Measurements from ENCODE around the gene C19orf38. TPM values are rescaled to one million over a fixed set of nuclear protein-coding genes. Genes with fewer than 3 reads are reported as not detected.
"Not testable (repeated sequence)": the region's sequence is repeated elsewhere in the genome, so short reads cannot be mapped to it uniquely, and the experiment has no call there.

C19orf38 gene
- total and polyA plus RNA-seq, 2 experiments from 2014 or later, result 0.45 TPM; not detected in 1

- H3K36me3 ChIP-seq (ENCODE audit: insufficient read depth), result 0 out of 2 replicates have a peak, but pooled peaks cover 3% of the 10 kb centered on the region
- peak overlapping the region; percentile 48; the same call in 1 of the 2 replicates for H2AFZ ChIP-seq
- peaks cover 40% of the 10 kb centered on the region for H3K9me3 Mint-ChIP-seq
- H3K27me3 Mint-ChIP-seq (ENCODE audit: insufficient read depth, low read depth, poor library complexity), result peaks cover 20% of the 10 kb centered on the region
- ATAC-seq (peak; percentile 3), DNase-seq (ENCODE audit: low spot score) (peak; percentile 83)
- H3K4me1 Mint-ChIP-seq, result no peaks in the 10 kb centered on the region
- TF ChIP-seq, protein P1, sequence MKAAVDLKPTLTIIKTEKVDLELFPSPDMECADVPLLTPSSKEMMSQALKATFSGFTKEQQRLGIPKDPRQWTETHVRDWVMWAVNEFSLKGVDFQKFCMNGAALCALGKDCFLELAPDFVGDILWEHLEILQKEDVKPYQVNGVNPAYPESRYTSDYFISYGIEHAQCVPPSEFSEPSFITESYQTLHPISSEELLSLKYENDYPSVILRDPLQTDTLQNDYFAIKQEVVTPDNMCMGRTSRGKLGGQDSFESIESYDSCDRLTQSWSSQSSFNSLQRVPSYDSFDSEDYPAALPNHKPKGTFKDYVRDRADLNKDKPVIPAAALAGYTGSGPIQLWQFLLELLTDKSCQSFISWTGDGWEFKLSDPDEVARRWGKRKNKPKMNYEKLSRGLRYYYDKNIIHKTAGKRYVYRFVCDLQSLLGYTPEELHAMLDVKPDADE (IDR thresholded peaks at IDR 0.05), result no peak
- TF ChIP-seq CREB1 (CRISPR knock-in tag; IDR thresholded peaks at IDR 0.05; ENCODE audit: low read depth), result peak; percentile 62; the same call in 1 of the 2 replicates
- H3K27ac Mint-ChIP-seq, result peak overlapping the region; percentile 100
- peaks cover 6% of the 10 kb centered on the region for H3K9me2 ChIP-seq (ENCODE audit: insufficient read depth)
- peak overlapping the region; percentile 98 for H3K27ac ChIP-seq (ENCODE audit: low read depth)
- peaks cover 6% of the 10 kb centered on the region; the same call in 1 of the 2 replicates for H3F3A ChIP-seq (replicated peaks; ENCODE audit: low read depth)
- H3K79me2 ChIP-seq (replicated peaks; ENCODE audit: insufficient read depth), result no peaks in the 10 kb centered on the region
- H3K4me1 ChIP-seq (ENCODE audit: insufficient read depth), result no peaks in the 10 kb centered on the region
- H3K4me2 ChIP-seq, result peak overlapping the region; percentile 74
- H3K4me3 ChIP-seq, result peak overlapping the region; percentile 66
- peaks cover 30% of the 10 kb centered on the region; the same call in 2 of the 3 replicates for H3K36me3 Mint-ChIP-seq (ENCODE audit: low read depth)
- peaks cover 3% of the 10 kb centered on the region; the same call in 1 of the 2 replicates for H4K20me1 ChIP-seq (replicated peaks; ENCODE audit: insufficient read depth)
- H3K27me3 ChIP-seq (ENCODE audit: insufficient read depth), result peaks cover 6% of the 10 kb centered on the region
- H3K4me3 Mint-ChIP-seq, result peak overlapping the region; percentile 91
Measured at GRCh38 chr19:10836479-10837330, 11.5 kb upstream of the C19orf38 start.

- H3K27me3 ChIP-seq (ENCODE audit: insufficient read depth); H3K4me3 Mint-ChIP-seq; H2AFZ ChIP-seq; H3K4me2 ChIP-seq; H3K36me3 ChIP-seq (ENCODE audit: insufficient read depth); H3K4me1 Mint-ChIP-seq; H3K9me2 ChIP-seq (ENCODE audit: insufficient read depth); H3K4me3 ChIP-seq; H3K27ac ChIP-seq (ENCODE audit: low read depth); DNase-seq (ENCODE audit: low spot score); H4K20me1 ChIP-seq (replicated peaks; ENCODE audit: insufficient read depth); ATAC-seq; H3F3A ChIP-seq (replicated peaks; ENCODE audit: low read depth); H3K79me2 ChIP-seq (replicated peaks; ENCODE audit: insufficient read depth); H3K4me1 ChIP-seq (ENCODE audit: insufficient read depth); H3K27ac Mint-ChIP-seq: not testable (repeated sequence)
- H3K9me3 Mint-ChIP-seq, result peaks cover 42% of the 10 kb centered on the region
- peaks cover 28% of the 10 kb centered on the region; the same call in 2 of the 3 replicates for H3K36me3 Mint-ChIP-seq (ENCODE audit: low read depth)
- peaks cover 20% of the 10 kb centered on the region for H3K27me3 Mint-ChIP-seq (ENCODE audit: insufficient read depth, low read depth, poor library complexity)
Measured at GRCh38 chr19:10837649-10838048, 10.6 kb upstream of the C19orf38 start.

- no peak overlapping the region for H2AFZ ChIP-seq
- no peaks in the 10 kb centered on the region for H3K4me1 Mint-ChIP-seq
- H3K36me3 Mint-ChIP-seq (ENCODE audit: low read depth), result peaks cover 22% of the 10 kb centered on the region; the same call in 2 of the 3 replicates
- no peak overlapping the region for H3K4me3 ChIP-seq
- no peak overlapping the region for H3K4me2 ChIP-seq
- ATAC-seq, result no peak
- H3K9me3 Mint-ChIP-seq, result peaks cover 48% of the 10 kb centered on the region
- H3F3A ChIP-seq (replicated peaks; ENCODE audit: low read depth), result peaks cover 6% of the 10 kb centered on the region; the same call in 1 of the 2 replicates
- H3K27me3 Mint-ChIP-seq (ENCODE audit: insufficient read depth, low read depth, poor library complexity), result peaks cover 20% of the 10 kb centered on the region
- peaks cover 6% of the 10 kb centered on the region for H3K27me3 ChIP-seq (ENCODE audit: insufficient read depth)
- no peak overlapping the region for H3K27ac ChIP-seq (ENCODE audit: low read depth)
- 0 out of 2 replicates have a peak, but pooled peaks cover 3% of the 10 kb centered on the region for H4K20me1 ChIP-seq (replicated peaks; ENCODE audit: insufficient read depth)
- 0 out of 2 replicates have a peak, but pooled peaks cover under 1% of the 10 kb centered on the region for H3K36me3 ChIP-seq (ENCODE audit: insufficient read depth)
- no peak for DNase-seq (ENCODE audit: low spot score)
- H3K9me2 ChIP-seq (ENCODE audit: insufficient read depth), result peaks cover 6% of the 10 kb centered on the region
- no peaks in the 10 kb centered on the region for H3K79me2 ChIP-seq (replicated peaks; ENCODE audit: insufficient read depth)
- no peak overlapping the region for H3K4me3 Mint-ChIP-seq
- H3K4me1 ChIP-seq (ENCODE audit: insufficient read depth), result no peaks in the 10 kb centered on the region
- H3K27ac Mint-ChIP-seq, result no peak overlapping the region
- TF ChIP-seq, protein P2, sequence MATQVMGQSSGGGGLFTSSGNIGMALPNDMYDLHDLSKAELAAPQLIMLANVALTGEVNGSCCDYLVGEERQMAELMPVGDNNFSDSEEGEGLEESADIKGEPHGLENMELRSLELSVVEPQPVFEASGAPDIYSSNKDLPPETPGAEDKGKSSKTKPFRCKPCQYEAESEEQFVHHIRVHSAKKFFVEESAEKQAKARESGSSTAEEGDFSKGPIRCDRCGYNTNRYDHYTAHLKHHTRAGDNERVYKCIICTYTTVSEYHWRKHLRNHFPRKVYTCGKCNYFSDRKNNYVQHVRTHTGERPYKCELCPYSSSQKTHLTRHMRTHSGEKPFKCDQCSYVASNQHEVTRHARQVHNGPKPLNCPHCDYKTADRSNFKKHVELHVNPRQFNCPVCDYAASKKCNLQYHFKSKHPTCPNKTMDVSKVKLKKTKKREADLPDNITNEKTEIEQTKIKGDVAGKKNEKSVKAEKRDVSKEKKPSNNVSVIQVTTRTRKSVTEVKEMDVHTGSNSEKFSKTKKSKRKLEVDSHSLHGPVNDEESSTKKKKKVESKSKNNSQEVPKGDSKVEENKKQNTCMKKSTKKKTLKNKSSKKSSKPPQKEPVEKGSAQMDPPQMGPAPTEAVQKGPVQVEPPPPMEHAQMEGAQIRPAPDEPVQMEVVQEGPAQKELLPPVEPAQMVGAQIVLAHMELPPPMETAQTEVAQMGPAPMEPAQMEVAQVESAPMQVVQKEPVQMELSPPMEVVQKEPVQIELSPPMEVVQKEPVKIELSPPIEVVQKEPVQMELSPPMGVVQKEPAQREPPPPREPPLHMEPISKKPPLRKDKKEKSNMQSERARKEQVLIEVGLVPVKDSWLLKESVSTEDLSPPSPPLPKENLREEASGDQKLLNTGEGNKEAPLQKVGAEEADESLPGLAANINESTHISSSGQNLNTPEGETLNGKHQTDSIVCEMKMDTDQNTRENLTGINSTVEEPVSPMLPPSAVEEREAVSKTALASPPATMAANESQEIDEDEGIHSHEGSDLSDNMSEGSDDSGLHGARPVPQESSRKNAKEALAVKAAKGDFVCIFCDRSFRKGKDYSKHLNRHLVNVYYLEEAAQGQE (IDR thresholded peaks at IDR 0.05; ENCODE audit: unreplicated experiment), result no peak
- TF ChIP-seq EZH2phosphoT487 (IDR thresholded peaks at IDR 0.05; ENCODE audit: unreplicated experiment), result no peak
- no peak for TF ChIP-seq STAT1 (IDR thresholded peaks at IDR 0.05; ENCODE audit: unreplicated experiment)
- TF ChIP-seq CTCF (conservative IDR thresholded peaks at IDR 0.05; ENCODE audit: low read depth in 2 of 2), result no peak
- no peak for TF ChIP-seq EZH2 (IDR thresholded peaks at IDR 0.05; ENCODE audit: low read depth, unreplicated experiment)
- TF ChIP-seq, protein P1 (IDR thresholded peaks at IDR 0.05), result no peak
Measured at GRCh38 chr19:10838377-10838776, 9.8 kb upstream of the C19orf38 start.
